WTC11 (cell line): Measurements from ENCODE around the gene SNX5. TPM values are rescaled to one million over a fixed set of nuclear protein-coding genes. Genes with fewer than 3 reads are reported as not detected.

Experiments
- ATAC-seq: fragments of 200-7000 bp; cut with Tn5 transposase; 2 replicates; pipeline ENCODE4 v1.10.0; 2021; ENCODE audit warnings: mild to moderate bottlenecking, moderate library complexity
- CTCF ChIA-PET: fragments of 300-600 bp; sonication (Branson Sonifier 250); formaldehyde crosslinking; loops from one replicate; lab custom pipeline; 2021; ENCODE audit warnings: antibody characterized with exemption; lab: Charles Lee
- POLR2A ChIA-PET: fragments of 350-600 bp; sonication (Branson Sonifier 250); formaldehyde crosslinking; loops from one replicate; lab custom pipeline; 2021; ENCODE audit warnings: antibody characterized with exemption; lab: Charles Lee
- DNase-seq: peaks from one replicate; pipeline ENCODE4 v3.0.0; 2021; ENCODE audit warnings: low spot score
- H3K27ac Mint-ChIP-seq: 2 replicates; pipeline ENCODE4 v1.8.0; 2021; ENCODE audit warnings: mixed read lengths
- H3K27me3 Mint-ChIP-seq: 2 replicates; pipeline ENCODE4 v1.8.0; 2021; ENCODE audit warnings: low read depth, mild to moderate bottlenecking, moderate library complexity, mixed read lengths
- H3K36me3 Mint-ChIP-seq: 2 replicates; pipeline ENCODE4 v1.8.0; 2021; ENCODE audit warnings: mixed read lengths
- H3K4me1 Mint-ChIP-seq: 2 replicates; pipeline ENCODE4 v1.8.0; 2022; ENCODE audit warnings: mixed read lengths
- H3K4me3 Mint-ChIP-seq: 2 replicates; pipeline ENCODE4 v1.8.0; 2021; ENCODE audit warnings: mild to moderate bottlenecking, moderate library complexity, mixed read lengths
- H3K9me3 Mint-ChIP-seq: 2 replicates; pipeline ENCODE4 v1.8.0; 2021; ENCODE audit warnings: mixed read lengths
- ATF1 ChIP-seq: sonication (generic); formaldehyde crosslinking; IDR thresholded peaks from 2 replicates; pipeline ENCODE4 v1.8.1; 2023; ENCODE audit warnings: mild to moderate bottlenecking, moderate library complexity, missing genetic modification reagents
- CDX4 ChIP-seq: fragments of 250-450 bp; sonication (Bioruptor Pico); IDR thresholded peaks from 2 replicates; pipeline ENCODE4 v1.9.0; 2021; ENCODE audit warnings: moderate library complexity, mild to moderate bottlenecking, inconsistent platforms, borderline replicate concordance
- CREM ChIP-seq: sonication (generic); formaldehyde crosslinking; IDR thresholded peaks from 2 replicates; pipeline ENCODE4 v1.8.1; 2022; ENCODE audit warnings: mild to moderate bottlenecking, missing genetic modification reagents, moderate library complexity
- ESRRA ChIP-seq: sonication (generic); formaldehyde crosslinking; IDR thresholded peaks from 2 replicates; pipeline ENCODE4 v1.8.1; 2022; ENCODE audit warnings: mild to moderate bottlenecking, missing genetic modification reagents, borderline replicate concordance
- GTF2I ChIP-seq: fragments of 250-450 bp; sonication (Bioruptor Pico); conservative IDR thresholded peaks from 2 replicates; pipeline ENCODE4 v1.4.0; 2021; ENCODE audit warnings: mild to moderate bottlenecking
- KAT7 ChIP-seq: sonication (generic); formaldehyde crosslinking; IDR thresholded peaks from 2 replicates; pipeline ENCODE4 v1.8.1; 2023; ENCODE audit warnings: missing genetic modification reagents, mild to moderate bottlenecking, borderline replicate concordance
- MYBL2 ChIP-seq: sonication (generic); formaldehyde crosslinking; IDR thresholded peaks from 2 replicates; pipeline ENCODE4 v1.8.1; 2023; ENCODE audit warnings: mild to moderate bottlenecking, moderate library complexity, missing genetic modification reagents
- NR1H2 ChIP-seq: sonication (generic); formaldehyde crosslinking; IDR thresholded peaks from 2 replicates; pipeline ENCODE4 v1.9.0; 2021; ENCODE audit warnings: mild to moderate bottlenecking, moderate library complexity, missing genetic modification reagents
- OVOL2 ChIP-seq: fragments of 250-450 bp; sonication (Bioruptor Pico); IDR thresholded peaks from 2 replicates; pipeline ENCODE4 v1.9.0; 2021; ENCODE audit warnings: mild to moderate bottlenecking, borderline replicate concordance
- PRRX2 ChIP-seq: fragments of 250-450 bp; sonication (Bioruptor Pico); IDR thresholded peaks from 2 replicates; pipeline ENCODE4 v1.8.0; 2021; ENCODE audit warnings: mild to moderate bottlenecking
- RORB ChIP-seq: fragments of 250-450 bp; sonication (Bioruptor Pico); IDR thresholded peaks from 2 replicates; pipeline ENCODE4 v1.9.0; 2021; ENCODE audit warnings: mild to moderate bottlenecking
- USF2 ChIP-seq: sonication (generic); formaldehyde crosslinking; IDR thresholded peaks from 2 replicates; pipeline ENCODE4 v1.8.1; 2023; ENCODE audit warnings: mild to moderate bottlenecking, missing genetic modification reagents, moderate library complexity
- ZBTB21 ChIP-seq: sonication (generic); formaldehyde crosslinking; IDR thresholded peaks from 2 replicates; pipeline ENCODE4 v1.8.1; 2023; ENCODE audit warnings: mild to moderate bottlenecking, missing genetic modification reagents, borderline replicate concordance
- ZNF138 ChIP-seq: sonication (generic); formaldehyde crosslinking; conservative IDR thresholded peaks from 2 replicates; pipeline ENCODE4 v1.8.1; 2022; ENCODE audit warnings: mild to moderate bottlenecking, moderate library complexity, missing genetic modification reagents
- ZNF396 ChIP-seq: fragments of 250-450 bp; sonication (Bioruptor Pico); IDR thresholded peaks from 2 replicates; pipeline ENCODE4 v1.8.0; 2021; ENCODE audit warnings: mild to moderate bottlenecking, moderate library complexity, borderline replicate concordance
- total RNA-seq: library from RNA; stranded (reverse); gene quantifications from 3 replicates; pipeline ENCODE4 v1.2.3, GENCODE V29; 2021
- TF ChIP-seq, protein P1 (sequence below): sonication (generic); formaldehyde crosslinking; IDR thresholded peaks from 2 replicates; pipeline ENCODE4 v1.8.0; 2022; ENCODE audit warnings: missing genetic modification reagents
- TF ChIP-seq, protein P2 (sequence below): sonication (generic); formaldehyde crosslinking; IDR thresholded peaks from 2 replicates; pipeline ENCODE4 v1.8.0; 2023; ENCODE audit warnings: missing genetic modification reagents
- TF ChIP-seq, protein P3 (sequence below): sonication (generic); formaldehyde crosslinking; IDR thresholded peaks from 2 replicates; pipeline ENCODE4 v1.8.1; 2023; ENCODE audit warnings: mild to moderate bottlenecking, missing genetic modification reagents
- TF ChIP-seq, protein P4 (sequence below): sonication (generic); formaldehyde crosslinking; IDR thresholded peaks from 2 replicates; pipeline ENCODE4 v1.8.1; 2022; ENCODE audit warnings: missing genetic modification reagents, borderline replicate concordance

The SNX5 gene
- total RNA-seq, 1 experiment from 2014 or later = 192 TPM

GRCh38 chr20:17944854-17945474 lies 23.6 kb downstream of the SNX5 start (continued):
- TF ChIP-seq, protein P1, sequence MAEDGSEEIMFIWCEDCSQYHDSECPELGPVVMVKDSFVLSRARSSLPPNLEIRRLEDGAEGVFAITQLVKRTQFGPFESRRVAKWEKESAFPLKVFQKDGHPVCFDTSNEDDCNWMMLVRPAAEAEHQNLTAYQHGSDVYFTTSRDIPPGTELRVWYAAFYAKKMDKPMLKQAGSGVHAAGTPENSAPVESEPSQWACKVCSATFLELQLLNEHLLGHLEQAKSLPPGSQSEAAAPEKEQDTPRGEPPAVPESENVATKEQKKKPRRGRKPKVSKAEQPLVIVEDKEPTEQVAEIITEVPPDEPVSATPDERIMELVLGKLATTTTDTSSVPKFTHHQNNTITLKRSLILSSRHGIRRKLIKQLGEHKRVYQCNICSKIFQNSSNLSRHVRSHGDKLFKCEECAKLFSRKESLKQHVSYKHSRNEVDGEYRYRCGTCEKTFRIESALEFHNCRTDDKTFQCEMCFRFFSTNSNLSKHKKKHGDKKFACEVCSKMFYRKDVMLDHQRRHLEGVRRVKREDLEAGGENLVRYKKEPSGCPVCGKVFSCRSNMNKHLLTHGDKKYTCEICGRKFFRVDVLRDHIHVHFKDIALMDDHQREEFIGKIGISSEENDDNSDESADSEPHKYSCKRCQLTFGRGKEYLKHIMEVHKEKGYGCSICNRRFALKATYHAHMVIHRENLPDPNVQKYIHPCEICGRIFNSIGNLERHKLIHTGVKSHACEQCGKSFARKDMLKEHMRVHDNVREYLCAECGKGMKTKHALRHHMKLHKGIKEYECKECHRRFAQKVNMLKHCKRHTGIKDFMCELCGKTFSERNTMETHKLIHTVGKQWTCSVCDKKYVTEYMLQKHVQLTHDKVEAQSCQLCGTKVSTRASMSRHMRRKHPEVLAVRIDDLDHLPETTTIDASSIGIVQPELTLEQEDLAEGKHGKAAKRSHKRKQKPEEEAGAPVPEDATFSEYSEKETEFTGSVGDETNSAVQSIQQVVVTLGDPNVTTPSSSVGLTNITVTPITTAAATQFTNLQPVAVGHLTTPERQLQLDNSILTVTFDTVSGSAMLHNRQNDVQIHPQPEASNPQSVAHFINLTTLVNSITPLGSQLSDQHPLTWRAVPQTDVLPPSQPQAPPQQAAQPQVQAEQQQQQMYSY = no peak
- no peak for TF ChIP-seq KAT7
- TF ChIP-seq, protein P2, sequence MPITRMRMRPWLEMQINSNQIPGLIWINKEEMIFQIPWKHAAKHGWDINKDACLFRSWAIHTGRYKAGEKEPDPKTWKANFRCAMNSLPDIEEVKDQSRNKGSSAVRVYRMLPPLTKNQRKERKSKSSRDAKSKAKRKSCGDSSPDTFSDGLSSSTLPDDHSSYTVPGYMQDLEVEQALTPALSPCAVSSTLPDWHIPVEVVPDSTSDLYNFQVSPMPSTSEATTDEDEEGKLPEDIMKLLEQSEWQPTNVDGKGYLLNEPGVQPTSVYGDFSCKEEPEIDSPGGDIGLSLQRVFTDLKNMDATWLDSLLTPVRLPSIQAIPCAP (CRISPR knock-in tag) = no peak
- TF ChIP-seq MYBL2 (CRISPR knock-in tag) = no peak
- no peak for TF ChIP-seq ZNF138 (CRISPR knock-in tag)
- TF ChIP-seq CREM = no peak
- TF ChIP-seq RORB (CRISPR knock-in tag) = no peak
- no peak for TF ChIP-seq NR1H2 (CRISPR knock-in tag)
- TF ChIP-seq ZBTB21 (CRISPR knock-in tag) = no peak
- TF ChIP-seq, protein P3, sequence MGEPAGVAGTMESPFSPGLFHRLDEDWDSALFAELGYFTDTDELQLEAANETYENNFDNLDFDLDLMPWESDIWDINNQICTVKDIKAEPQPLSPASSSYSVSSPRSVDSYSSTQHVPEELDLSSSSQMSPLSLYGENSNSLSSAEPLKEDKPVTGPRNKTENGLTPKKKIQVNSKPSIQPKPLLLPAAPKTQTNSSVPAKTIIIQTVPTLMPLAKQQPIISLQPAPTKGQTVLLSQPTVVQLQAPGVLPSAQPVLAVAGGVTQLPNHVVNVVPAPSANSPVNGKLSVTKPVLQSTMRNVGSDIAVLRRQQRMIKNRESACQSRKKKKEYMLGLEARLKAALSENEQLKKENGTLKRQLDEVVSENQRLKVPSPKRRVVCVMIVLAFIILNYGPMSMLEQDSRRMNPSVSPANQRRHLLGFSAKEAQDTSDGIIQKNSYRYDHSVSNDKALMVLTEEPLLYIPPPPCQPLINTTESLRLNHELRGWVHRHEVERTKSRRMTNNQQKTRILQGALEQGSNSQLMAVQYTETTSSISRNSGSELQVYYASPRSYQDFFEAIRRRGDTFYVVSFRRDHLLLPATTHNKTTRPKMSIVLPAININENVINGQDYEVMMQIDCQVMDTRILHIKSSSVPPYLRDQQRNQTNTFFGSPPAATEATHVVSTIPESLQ (CRISPR knock-in tag) = no peak
- no peak for TF ChIP-seq USF2 (CRISPR knock-in tag)

- H3K27me3 Mint-ChIP-seq = no peaks in the 10 kb centered on the region
- H3K9me3 Mint-ChIP-seq = no peaks in the 10 kb centered on the region
- 0 out of 2 replicates have a peak overlapping the region, but pooled peaks have one; percentile 2 for H3K27ac Mint-ChIP-seq
- peaks cover 40% of the 10 kb centered on the region for H3K4me1 Mint-ChIP-seq
- no peak for DNase-seq
- no peak for TF ChIP-seq NR1H2 (CRISPR knock-in tag)
- no peak for TF ChIP-seq ZBTB21 (CRISPR knock-in tag)
- TF ChIP-seq ZNF396 (CRISPR knock-in tag) = no peak
- TF ChIP-seq GTF2I (CRISPR knock-in tag) = no peak
- TF ChIP-seq, protein P4, sequence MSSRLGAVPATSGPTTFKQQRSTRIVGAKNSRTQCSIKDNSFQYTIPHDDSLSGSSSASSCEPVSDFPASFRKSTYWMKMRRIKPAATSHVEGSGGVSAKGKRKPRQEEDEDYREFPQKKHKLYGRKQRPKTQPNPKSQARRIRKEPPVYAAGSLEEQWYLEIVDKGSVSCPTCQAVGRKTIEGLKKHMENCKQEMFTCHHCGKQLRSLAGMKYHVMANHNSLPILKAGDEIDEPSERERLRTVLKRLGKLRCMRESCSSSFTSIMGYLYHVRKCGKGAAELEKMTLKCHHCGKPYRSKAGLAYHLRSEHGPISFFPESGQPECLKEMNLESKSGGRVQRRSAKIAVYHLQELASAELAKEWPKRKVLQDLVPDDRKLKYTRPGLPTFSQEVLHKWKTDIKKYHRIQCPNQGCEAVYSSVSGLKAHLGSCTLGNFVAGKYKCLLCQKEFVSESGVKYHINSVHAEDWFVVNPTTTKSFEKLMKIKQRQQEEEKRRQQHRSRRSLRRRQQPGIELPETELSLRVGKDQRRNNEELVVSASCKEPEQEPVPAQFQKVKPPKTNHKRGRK (CRISPR knock-in tag) = no peak
- no peak for TF ChIP-seq ATF1
- TF ChIP-seq ESRRA (CRISPR knock-in tag) = no peak
- TF ChIP-seq OVOL2 (CRISPR knock-in tag) = no peak
- no peak for TF ChIP-seq CREM
- no peak for TF ChIP-seq CDX4 (CRISPR knock-in tag)
- no peak for TF ChIP-seq PRRX2 (CRISPR knock-in tag)
- TF ChIP-seq, all 79 proteins: peak for 0
- no peak overlapping the region for H3K4me3 Mint-ChIP-seq
- ATAC-seq = no peak
- POLR2A ChIA-PET = no interaction called here
- H3K36me3 Mint-ChIP-seq = peaks cover 72% of the 10 kb centered on the region
- CTCF ChIA-PET = no interaction called here
These were observed 25.3 kb downstream of the SNX5 start for GRCh38 chr20:17943343-17943742.
